BE2C (cell line): Measurements from ENCODE around the gene IFRD1.

ENCODE experiments used
- DNase-seq: peaks from one replicate; pipeline ENCODE4 v3.0.0-alpha.2; 2020
- H3K27me3 ChIP-seq: fragments of 250-450 bp; sonication (Bioruptor Pico); 2 replicates; pipeline ENCODE4 v1.5.1; 2020; ENCODE audit warnings: mild to moderate bottlenecking
- H3K36me3 ChIP-seq: fragments of 250-450 bp; sonication (Bioruptor Pico); 2 replicates; pipeline ENCODE4 v1.5.1; 2020; ENCODE audit warnings: mild to moderate bottlenecking
- H3K4me1 ChIP-seq: fragments of 250-450 bp; sonication (Bioruptor Pico); 2 replicates; pipeline ENCODE4 v1.5.1; 2020
- H3K4me3 ChIP-seq: 2 replicates; pipeline ENCODE4 v1.5.1; 2011; ENCODE audit warnings: low read depth, low read length
- H3K9me3 ChIP-seq: fragments of 250-450 bp; sonication (Bioruptor Pico); 2 replicates; pipeline ENCODE4 v1.5.1; 2020
- TF ChIP-seq, protein P1 (sequence below): IDR thresholded peaks from 2 replicates; pipeline ENCODE4 v1.5.1; 2012; ENCODE audit warnings: mild to moderate bottlenecking, low read depth, low read length

Gene IFRD1

DNA sequence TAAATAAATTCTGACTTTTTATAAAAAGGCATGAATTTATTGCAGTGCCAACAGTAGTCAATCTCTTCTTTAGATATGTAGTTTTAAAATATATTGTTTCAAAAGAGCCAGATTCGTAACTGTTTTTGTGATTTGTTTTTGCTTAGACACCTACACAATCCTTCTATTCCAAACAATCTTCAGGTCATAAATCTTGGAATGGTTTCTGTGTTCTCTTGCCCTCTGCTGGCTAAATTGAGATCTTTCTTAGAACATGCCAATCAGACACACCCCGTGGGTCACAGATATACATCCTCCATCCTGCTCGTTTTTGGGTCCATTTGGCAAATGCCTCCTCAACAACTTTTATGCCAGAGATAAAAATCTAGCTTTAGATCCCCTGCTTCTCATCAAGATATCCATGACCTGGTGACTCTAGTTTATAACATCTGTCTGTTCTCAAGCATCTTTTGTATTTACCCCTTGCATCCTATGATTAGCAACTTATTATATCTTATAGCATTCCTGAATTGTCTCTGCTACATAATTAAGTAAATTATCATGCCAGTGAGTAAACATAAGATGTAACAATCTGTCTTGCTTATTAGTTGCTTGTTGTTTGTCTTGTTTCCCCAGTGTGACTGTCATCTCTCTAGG lies 35.3 kb upstream of the IFRD1 start:
- TF ChIP-seq, protein P1, sequence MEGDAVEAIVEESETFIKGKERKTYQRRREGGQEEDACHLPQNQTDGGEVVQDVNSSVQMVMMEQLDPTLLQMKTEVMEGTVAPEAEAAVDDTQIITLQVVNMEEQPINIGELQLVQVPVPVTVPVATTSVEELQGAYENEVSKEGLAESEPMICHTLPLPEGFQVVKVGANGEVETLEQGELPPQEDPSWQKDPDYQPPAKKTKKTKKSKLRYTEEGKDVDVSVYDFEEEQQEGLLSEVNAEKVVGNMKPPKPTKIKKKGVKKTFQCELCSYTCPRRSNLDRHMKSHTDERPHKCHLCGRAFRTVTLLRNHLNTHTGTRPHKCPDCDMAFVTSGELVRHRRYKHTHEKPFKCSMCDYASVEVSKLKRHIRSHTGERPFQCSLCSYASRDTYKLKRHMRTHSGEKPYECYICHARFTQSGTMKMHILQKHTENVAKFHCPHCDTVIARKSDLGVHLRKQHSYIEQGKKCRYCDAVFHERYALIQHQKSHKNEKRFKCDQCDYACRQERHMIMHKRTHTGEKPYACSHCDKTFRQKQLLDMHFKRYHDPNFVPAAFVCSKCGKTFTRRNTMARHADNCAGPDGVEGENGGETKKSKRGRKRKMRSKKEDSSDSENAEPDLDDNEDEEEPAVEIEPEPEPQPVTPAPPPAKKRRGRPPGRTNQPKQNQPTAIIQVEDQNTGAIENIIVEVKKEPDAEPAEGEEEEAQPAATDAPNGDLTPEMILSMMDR, result peak; percentile 80
- H3K36me3 ChIP-seq, result no peaks in the 10 kb centered on the region
- DNase-seq, result no peak
- H3K9me3 ChIP-seq, result no peaks in the 10 kb centered on the region
- H3K4me1 ChIP-seq, result no peaks in the 10 kb centered on the region
- H3K27me3 ChIP-seq, result no peaks in the 10 kb centered on the region
- no peak overlapping the region for H3K4me3 ChIP-seq

DNA sequence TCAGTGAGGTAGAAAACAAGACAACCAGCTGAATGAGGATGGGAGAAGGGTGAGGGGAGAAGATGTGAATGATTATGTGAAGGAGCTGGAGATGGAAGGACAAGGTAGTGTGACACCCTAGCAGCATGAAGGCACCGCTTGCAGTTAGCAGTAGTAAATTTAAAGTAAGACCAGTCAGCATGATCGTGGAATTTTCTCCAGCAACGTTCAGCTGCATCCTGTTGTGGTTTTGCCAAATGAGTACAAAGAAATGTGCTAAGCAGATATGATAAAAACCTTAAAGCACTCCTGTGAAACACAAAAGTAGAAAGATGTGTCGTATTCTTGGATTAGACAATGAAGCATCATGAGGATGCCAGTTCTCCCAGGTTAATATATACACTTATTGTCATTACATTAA lies 34.1 kb upstream of the IFRD1 start:
- Histone ChIP-seq H3K27me3 (no peaks in the 10 kb centered on the region), H3K4me3 (no peak overlapping the region), H3K36me3 (no peaks in the 10 kb centered on the region), H3K4me1 (no peaks in the 10 kb centered on the region), H3K9me3 (no peaks in the 10 kb centered on the region)
- no peak for DNase-seq
- TF ChIP-seq, protein P1, result no peak

DNA sequence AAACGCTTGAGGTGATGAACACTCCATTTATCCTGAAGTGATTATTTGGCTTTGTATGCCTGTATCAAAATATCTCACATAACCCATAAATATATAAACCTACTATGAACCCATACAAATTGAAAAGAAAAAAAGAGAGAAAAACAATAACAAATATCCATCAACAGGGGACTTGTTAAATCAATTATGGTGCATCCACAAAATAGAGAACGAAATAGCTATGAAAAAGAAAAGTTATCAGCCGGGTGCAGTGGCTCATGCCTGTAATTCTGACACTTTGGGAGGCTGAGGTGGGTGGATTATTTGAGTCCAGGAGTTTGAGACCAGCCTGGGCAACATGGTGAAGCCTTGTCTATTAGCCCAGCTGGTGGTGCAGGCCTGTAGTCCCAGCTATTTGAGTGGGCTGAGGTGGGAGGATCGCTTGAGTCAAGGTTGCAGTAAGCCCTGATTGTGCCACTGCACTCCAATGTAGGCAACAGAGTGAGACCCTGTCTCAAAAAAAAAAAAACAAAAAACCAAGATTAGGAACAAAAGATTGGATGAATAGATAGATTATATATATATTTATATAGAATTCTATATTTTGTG lies 30.6 kb upstream of the IFRD1 start:
- TF ChIP-seq, protein P1, result no peak
- H3K9me3 ChIP-seq, result no peaks in the 10 kb centered on the region
- no peaks in the 10 kb centered on the region for H3K36me3 ChIP-seq
- peaks cover 16% of the 10 kb centered on the region for H3K4me1 ChIP-seq
- no peak for DNase-seq
- no peaks in the 10 kb centered on the region for H3K27me3 ChIP-seq
- no peak overlapping the region for H3K4me3 ChIP-seq

DNA sequence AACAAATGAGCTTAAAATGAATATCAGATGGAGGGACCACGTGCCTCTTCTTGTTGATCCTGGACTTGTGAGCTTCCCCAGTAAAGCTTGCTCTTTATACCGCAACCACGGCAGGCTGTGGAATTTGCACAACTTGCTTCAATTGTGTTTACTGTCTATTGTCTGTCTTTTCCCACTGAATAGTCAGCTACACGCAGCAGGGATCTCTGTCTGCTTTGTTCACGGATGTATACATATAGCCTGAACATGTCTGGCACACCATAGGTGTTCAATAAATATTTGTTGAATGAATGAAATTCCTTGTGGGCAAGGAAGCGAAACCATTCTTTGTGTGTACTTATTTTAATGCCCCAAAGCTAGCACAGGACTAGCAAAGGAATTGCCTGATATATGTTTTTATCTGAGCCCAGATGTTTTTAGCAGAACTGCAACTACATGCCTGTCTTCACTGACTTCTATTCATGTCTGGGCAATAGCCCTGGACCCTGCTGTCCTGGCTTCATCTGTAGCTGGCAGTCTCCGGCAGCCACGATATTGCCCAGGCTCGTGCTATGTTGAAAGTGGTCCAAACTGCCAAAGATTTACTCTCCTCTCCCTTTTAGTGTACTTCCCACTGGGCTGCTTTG lies 29.9 kb upstream of the IFRD1 start:
- Histone ChIP-seq H3K9me3 (no peaks in the 10 kb centered on the region), H3K27me3 (no peaks in the 10 kb centered on the region), H3K4me1 (peaks cover 16% of the 10 kb centered on the region), H3K36me3 (no peaks in the 10 kb centered on the region), H3K4me3 (no peak overlapping the region)
- TF ChIP-seq, protein P1, result no peak
- no peak for DNase-seq

DNA sequence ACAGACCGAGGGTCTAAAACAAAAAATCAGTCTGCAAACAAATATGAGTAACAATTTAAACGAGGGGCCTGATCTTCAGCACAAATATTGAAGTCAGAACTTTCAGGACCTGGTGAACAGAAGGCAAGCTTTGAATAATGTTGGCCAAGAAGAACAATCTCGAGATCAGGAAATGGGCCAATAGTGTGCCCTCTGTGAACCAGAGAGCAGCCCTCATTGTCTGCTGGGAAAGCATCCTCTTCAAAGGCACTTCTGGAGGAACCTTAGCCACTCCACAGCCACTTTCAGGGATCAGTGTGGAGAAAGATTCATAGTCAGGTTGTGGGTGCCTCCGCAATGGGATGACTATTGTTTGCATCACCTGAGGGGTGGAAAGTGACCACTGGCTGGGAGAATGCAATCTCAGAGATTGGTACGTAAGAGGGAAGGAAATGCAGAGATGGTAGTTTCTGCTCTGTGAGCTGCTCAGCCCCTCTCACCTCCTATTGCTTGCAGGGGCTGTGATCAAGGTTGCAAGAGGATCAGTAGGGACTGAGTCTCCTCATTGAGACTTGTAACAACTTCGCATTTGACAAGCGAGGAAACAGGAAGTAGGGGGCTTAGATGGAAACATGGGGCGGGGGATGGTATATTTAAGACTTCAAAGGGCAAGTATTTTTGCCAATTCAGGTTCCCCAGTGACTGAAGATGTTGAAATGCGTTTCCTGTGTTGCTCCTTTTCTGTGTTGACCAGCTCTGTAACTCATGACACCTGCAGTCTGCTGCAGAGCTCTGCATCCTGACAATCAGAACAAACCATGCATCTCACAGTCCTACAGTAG lies 28.4 kb upstream of the IFRD1 start:
- Histone ChIP-seq H3K36me3 (no peaks in the 10 kb centered on the region), H3K27me3 (no peaks in the 10 kb centered on the region), H3K4me1 (peaks cover 16% of the 10 kb centered on the region), H3K4me3 (no peak overlapping the region), H3K9me3 (no peaks in the 10 kb centered on the region)
- no peak for DNase-seq
- TF ChIP-seq, protein P1, result no peak
